K562 (cell line): ENCODE results near the gene NRCAM. TPM values are rescaled to one million over a fixed set of nuclear protein-coding genes. Genes with fewer than 3 reads are reported as not detected.

ENCODE experiments used
- ATAC-seq: fragments of 200-7000 bp; cut with Tn5 transposase; 3 replicates; pipeline ENCODE4 v1.9.1; 2020; ENCODE audit warnings: moderate library complexity
- BruUV-seq: library from RNA; stranded (reverse); fragments of 400-500 nt; replicated peaks from 2 replicates; lab custom pipeline; 2021; lab: Mats Ljungman, UMichigan
- CTCF ChIA-PET: fragments of 300-600 bp; formaldehyde crosslinking; extraction: SDS; loops from one replicate; lab custom pipeline; 2021; ENCODE audit warnings: low intra/inter-chr PET ratio; lab: Yijun Ruan, JAX
- POLR2A ChIA-PET: fragments of 300-600, 350-650 bp; sonication (Branson Sonifier 250); formaldehyde crosslinking; extraction: SDS; loops from one replicate; lab custom pipeline; 2021; ENCODE audit warnings: antibody characterized with exemption, inconsistent platforms; lab: Yijun Ruan, JAX
- DNase-seq, 4 experiments: peaks; one replicate each; pipeline versions ENCODE4 v3.0.0 to v3.0.0-alpha.2; 2011 to 2018; ENCODE audit warnings: low spot score in 3 of 4, mixed read lengths in 3 of 4; ENCODE audit errors: extremely low read depth in 1 of 4
- FAIRE-seq: peaks from 2 replicates; lab custom pipeline; 2011; peaks lifted over from hg19 to GRCh38; lab: Jason Lieb, UNC
- H2AFZ ChIP-seq: 2 replicates; pipeline ENCODE4 v1.6.0; 2011; ENCODE audit warnings: low read depth, low read length, control low read depth, inconsistent platforms
- H3K27ac ChIP-seq: fragments of 200-600 bp; 3 replicates; pipeline ENCODE4 v1.8.0; 2011; ENCODE audit warnings: low read depth, mild to moderate bottlenecking, control low read depth, inconsistent platforms, low read length, moderate library complexity, mixed read lengths; ENCODE audit errors: extremely low read depth
- H3K27me3 ChIP-seq, 2 experiments: fragments of 300-600 bp in 1 of 2; 2 replicates in 1 of 2; 3 replicates in 1 of 2; pipeline versions ENCODE4 v1.6.0 to v1.8.0; 2011; ENCODE audit warnings: inconsistent platforms in 2 of 2, low read length in 2 of 2, mild to moderate bottlenecking in 1 of 2, mixed read lengths in 1 of 2, moderate library complexity in 1 of 2; ENCODE audit not compliant: control insufficient read depth in 2 of 2, insufficient read depth in 2 of 2
- H3K36me3 ChIP-seq: fragments of 300-600 bp; 3 replicates; pipeline ENCODE4 v1.8.0; 2011; ENCODE audit warnings: mild to moderate bottlenecking, low read length, inconsistent platforms; ENCODE audit not compliant: control insufficient read depth, insufficient read depth
- H3K4me1 ChIP-seq, 2 experiments: fragments of 200-600 bp in 1 of 2; replicated peaks in 1 of 2; 2 replicates in 1 of 2; 3 replicates in 1 of 2; pipeline versions ENCODE4 v1.5.1 to v1.8.0; 2011; ENCODE audit warnings: inconsistent platforms in 2 of 2, low read length in 2 of 2, mild to moderate bottlenecking in 1 of 2, mixed read lengths in 1 of 2, moderate library complexity in 1 of 2; ENCODE audit not compliant: control insufficient read depth in 2 of 2, insufficient read depth in 2 of 2
- H3K4me2 ChIP-seq: 2 replicates; pipeline ENCODE4 v1.6.1; 2011; ENCODE audit warnings: low read length, control low read depth, inconsistent platforms, mixed read lengths; ENCODE audit not compliant: insufficient read depth
- H3K4me3 ChIP-seq: fragments of 200-600 bp; sonication (generic), shearing (Covaris generic); 2 replicates; pipeline ENCODE4 v1.5.1; 2016; ENCODE audit warnings: control low read depth, inconsistent platforms
- H3K79me2 ChIP-seq: fragments of 200-600 bp; 3 replicates; pipeline ENCODE4 v1.8.0; 2011; ENCODE audit warnings: low read length, inconsistent platforms; ENCODE audit not compliant: control insufficient read depth, insufficient read depth
- H3K9ac ChIP-seq, 2 experiments: 2 replicates each; pipeline versions ENCODE4 v1.6.0 to v1.6.1; 2011; ENCODE audit warnings: low read depth in 2 of 2, low read length in 2 of 2, control low read depth in 1 of 2, inconsistent platforms in 1 of 2, mild to moderate bottlenecking in 1 of 2, mixed read lengths in 1 of 2; ENCODE audit not compliant: insufficient read depth in 1 of 2
- H3K9me1 ChIP-seq: one replicate; pipeline ENCODE4 v1.6.0; 2011; ENCODE audit warnings: inconsistent platforms, mild to moderate bottlenecking, low read length, moderate library complexity; ENCODE audit not compliant: control insufficient read depth, insufficient read depth
- H3K9me3 ChIP-seq: replicated peaks from 2 replicates; pipeline ENCODE4 v1.5.1; 2011; ENCODE audit warnings: low read depth, low read length, inconsistent platforms; ENCODE audit not compliant: control insufficient read depth, insufficient read depth
- H4K20me1 ChIP-seq: replicated peaks from 2 replicates; pipeline ENCODE4 v1.6.1; 2011; ENCODE audit warnings: low read length, inconsistent platforms, mixed read lengths; ENCODE audit not compliant: control insufficient read depth, insufficient read depth
- BRD4 ChIP-seq: fragments of 200-600 bp; sonication (generic); IDR thresholded peaks from 2 replicates; pipeline ENCODE4 v1.6.1; 2017; ENCODE audit warnings: inconsistent platforms
- CBFA2T3 ChIP-seq: fragments of 450-650 bp; IDR thresholded peaks from 2 replicates; pipeline ENCODE4 v1.6.1; 2017
- CHD1 ChIP-seq: fragments of 200-600 bp; sonication (generic); IDR thresholded peaks from one replicate; pipeline ENCODE4 v1.6.1; 2012; ENCODE audit warnings: mild to moderate bottlenecking, moderate library complexity, low read length, inconsistent platforms
- DEAF1 ChIP-seq: fragments of 450-650 bp; formaldehyde crosslinking; IDR thresholded peaks from 2 replicates; pipeline ENCODE4 v1.4.0; 2020; ENCODE audit warnings: mild to moderate bottlenecking, moderate library complexity
- FOXJ2 ChIP-seq: fragments of 200-800 bp; sonication (Bioruptor generic); IDR thresholded peaks from 2 replicates; pipeline ENCODE4 v1.6.1; 2016; ENCODE audit warnings: missing genetic modification characterization, missing compliant biosample characterization
- HDAC1 ChIP-seq, 2 experiments: fragments of 450-650 bp; IDR thresholded peaks; 2 replicates each; pipeline ENCODE4 v1.6.1; 2016 to 2017; ENCODE audit warnings: inconsistent platforms in 1 of 2, mild to moderate bottlenecking in 1 of 2, moderate library complexity in 1 of 2
- HIVEP1 ChIP-seq: fragments of 250-450 bp; sonication (Bioruptor Pico); IDR thresholded peaks from 2 replicates; pipeline ENCODE4 v1.4.0; 2020; ENCODE audit warnings: mild to moderate bottlenecking
- SIRT6 ChIP-seq: IDR thresholded peaks from one replicate; pipeline ENCODE4 v1.6.1; 2012; ENCODE audit warnings: low read depth, mild to moderate bottlenecking, control low read depth, inconsistent platforms, low read length, moderate library complexity
- SLC30A9 ChIP-seq: fragments of 250-450 bp; sonication (Bioruptor Pico); IDR thresholded peaks from 2 replicates; pipeline ENCODE4 v1.8.0; 2022; ENCODE audit warnings: mild to moderate bottlenecking, moderate library complexity
- SMARCC2 ChIP-seq: fragments of 450-650 bp; IDR thresholded peaks from 2 replicates; pipeline ENCODE4 v1.6.1; 2017; ENCODE audit warnings: antibody characterized with exemption, moderate library complexity, mild to moderate bottlenecking, low read depth
- XRCC5 ChIP-seq: fragments of 200-400 bp; formaldehyde crosslinking; IDR thresholded peaks from 2 replicates; pipeline ENCODE4 v1.6.1; 2017; ENCODE audit warnings: low read depth, mild to moderate bottlenecking, low read length
- ZBED1 ChIP-seq: IDR thresholded peaks from 2 replicates; pipeline ENCODE4 v1.6.1; 2014
- WGBS: fragments of 100-300 bp; shearing (Covaris generic); methylation state at CpG from one replicate; pipeline ENCODE4 v1.1.6; 2016; ENCODE audit warnings: low coverage, mixed read lengths; ENCODE audit not compliant: insufficient coverage; ENCODE audit errors: missing lambda C conversion rate; 5-methylcytosine and 5-hydroxymethylcytosine counted together
- in situ Hi-C: fragments of 300-500 bp; cut with MboI; formaldehyde crosslinking; loops from 4 replicates; pipeline ENCODE4 v1.15.0; 2018; ENCODE audit warnings: inconsistent platforms, mixed read lengths
- intact Hi-C: fragments of 100-400 bp; cut with micrococcal nuclease; formaldehyde crosslinking; loops from 2 replicates; pipeline ENCODE4 v1.14.2; 2022
- polyA plus RNA-seq, 8 experiments: library from polyadenylated mRNA; depleted of rRNA in 4 of 8; stranded (reverse) in 5 of 8; unstranded in 3 of 8; fragments of >200 nt; fragmentation: Nextera tagmentation in 2 of 8; fragmentation: Illumina TruSeq in 1 of 8; extraction: Ambion mirVana in 2 of 8; extraction: Trizol in 1 of 8; gene quantifications; 2 replicates each; pipeline versions ENCODE4 v1.2.1 to v1.2.3, GENCODE V29; 2011 to 2014; ENCODE audit warnings: inconsistent platforms in 1 of 8, missing spikeins in 1 of 8
- total RNA-seq, 7 experiments: library from RNA; depleted of rRNA in 6 of 7; stranded (reverse); fragments of >200 nt in 6 of 7; fragmentation: Illumina TruSeq in 2 of 7; extraction: Trizol in 2 of 7; gene quantifications; 2 replicates each; pipeline versions ENCODE4 v1.2.1 to v1.2.3, GENCODE V29; 2011 to 2021; ENCODE audit warnings: low replicate concordance in 1 of 7
- TF ChIP-seq, protein P1 (sequence below): sonication (generic); formaldehyde crosslinking; IDR thresholded peaks from 2 replicates; pipeline ENCODE4 v1.8.1; 2023; ENCODE audit warnings: mild to moderate bottlenecking, missing genetic modification reagents

NRCAM gene
- total and polyA plus RNA-seq, 9 of the 15 experiments (the other 6 are each of a cell fraction or from before 2014, with no cell fraction given) = 0.03 to 0.54 (median 0.12) TPM; not detected in 1

DNA sequence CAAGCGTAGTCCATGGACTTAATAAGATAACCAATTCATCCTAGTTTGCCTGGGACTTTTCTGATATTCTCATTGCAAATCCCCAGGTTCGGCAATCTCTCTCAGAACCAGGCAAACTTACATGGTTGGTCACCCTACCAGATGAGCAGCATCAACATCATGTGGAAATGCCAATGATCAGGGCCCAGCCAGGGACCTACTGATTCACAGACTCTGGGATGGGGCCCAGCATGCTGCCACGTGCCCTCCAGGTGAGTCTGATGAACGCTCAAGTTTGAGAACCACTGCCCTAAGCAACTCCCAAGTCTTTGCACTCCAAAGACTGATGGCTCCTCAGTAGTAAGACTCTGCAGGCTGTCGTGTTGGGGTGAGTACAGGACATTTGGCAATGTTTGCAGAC, 328.8 kb downstream of the NRCAM start:
- no peak for ATAC-seq
- H3K9me1 ChIP-seq = no peaks in the 10 kb centered on the region
- no peak for FAIRE-seq
- H3K4me3 ChIP-seq = no peak overlapping the region
- 0 out of 2 replicates have a peak overlapping the region, but pooled peaks have one; percentile 3 for H2AFZ ChIP-seq
- POLR2A ChIA-PET = no interaction called here
- H3K9me3 ChIP-seq = no peaks in the 10 kb centered on the region
- CTCF ChIA-PET = no interaction called here
- H3K4me2 ChIP-seq = no peak overlapping the region
- TF ChIP-seq FOXJ2 (tag) (no peak), BRD4 (no peak), SIRT6 (no peak)
- WGBS = 24% methylated on average over 5 of the region's 5 CpGs
- H3K27me3 ChIP-seq = no peaks in the 10 kb centered on the region; a peak in 1 of 5 replicates
- H4K20me1 ChIP-seq = no peaks in the 10 kb centered on the region
- intact Hi-C loops (no loop called here), in situ Hi-C loops (loop anchor here (25.0 kb wide), 2 partner anchors 390 to 915 kb away; partner anchors contain the start of gene CBLL1)
- H3K27ac ChIP-seq = no peak overlapping the region
- DNase-seq = no peak
- no peak overlapping the region for H3K9ac ChIP-seq
- no peaks in the 10 kb centered on the region for H3K36me3 ChIP-seq
- H3K79me2 ChIP-seq = no peaks in the 10 kb centered on the region
- peaks cover 0 to 8% of the 10 kb centered on the region in 2 experiments; a peak in 3 of 5 replicates for H3K4me1 ChIP-seq
- BruUV-seq = no TSS peak

DNA sequence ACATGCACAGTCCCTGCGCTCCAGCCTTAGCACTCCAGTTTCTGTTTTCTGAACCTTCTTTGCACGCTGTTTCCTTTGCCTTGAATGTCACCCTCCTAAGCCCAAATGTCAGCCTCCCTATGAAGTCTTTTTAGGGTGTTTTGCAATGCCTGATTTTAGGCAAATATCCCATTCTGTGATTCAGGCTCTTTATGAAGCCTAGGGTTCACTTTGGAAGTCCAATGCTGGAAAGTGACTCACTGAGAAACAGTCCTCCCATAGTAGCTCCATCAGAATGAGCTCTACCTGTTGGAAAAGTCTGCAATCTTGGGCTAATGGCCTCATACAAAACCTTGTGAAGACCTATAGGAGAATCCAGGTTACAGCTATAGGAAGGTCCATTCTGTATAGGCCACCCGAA, 331.4 kb downstream of the NRCAM start:
- Histone ChIP-seq H3K27ac (no peak overlapping the region), H3K9ac (no peak overlapping the region), H3K79me2 (no peaks in the 10 kb centered on the region), H3K4me3 (no peak overlapping the region), H4K20me1 (no peaks in the 10 kb centered on the region), H3K4me1 (peaks cover 0 to 8% of the 10 kb centered on the region in 2 experiments; a peak in 3 of 5 replicates), H3K27me3 (no peaks in the 10 kb centered on the region; a peak in 1 of 5 replicates), H2AFZ (no peak overlapping the region), H3K36me3 (no peaks in the 10 kb centered on the region), H3K9me1 (no peaks in the 10 kb centered on the region), H3K9me3 (no peaks in the 10 kb centered on the region), H3K4me2 (no peak overlapping the region)
- ChIA-PET CTCF (no interaction called here), POLR2A (no interaction called here)
- DNase-seq (no peak), ATAC-seq (no peak; the same call in 2 of the 3 replicates), FAIRE-seq (no peak)
- in situ Hi-C loops (loop anchor here (25.0 kb wide), 2 partner anchors 388 to 913 kb away; partner anchors contain the start of gene CBLL1), intact Hi-C loops (no loop called here)
- no TSS peak for BruUV-seq
- WGBS = 31% methylated on average over 3 of the region's 3 CpGs
- TF ChIP-seq, protein P1, sequence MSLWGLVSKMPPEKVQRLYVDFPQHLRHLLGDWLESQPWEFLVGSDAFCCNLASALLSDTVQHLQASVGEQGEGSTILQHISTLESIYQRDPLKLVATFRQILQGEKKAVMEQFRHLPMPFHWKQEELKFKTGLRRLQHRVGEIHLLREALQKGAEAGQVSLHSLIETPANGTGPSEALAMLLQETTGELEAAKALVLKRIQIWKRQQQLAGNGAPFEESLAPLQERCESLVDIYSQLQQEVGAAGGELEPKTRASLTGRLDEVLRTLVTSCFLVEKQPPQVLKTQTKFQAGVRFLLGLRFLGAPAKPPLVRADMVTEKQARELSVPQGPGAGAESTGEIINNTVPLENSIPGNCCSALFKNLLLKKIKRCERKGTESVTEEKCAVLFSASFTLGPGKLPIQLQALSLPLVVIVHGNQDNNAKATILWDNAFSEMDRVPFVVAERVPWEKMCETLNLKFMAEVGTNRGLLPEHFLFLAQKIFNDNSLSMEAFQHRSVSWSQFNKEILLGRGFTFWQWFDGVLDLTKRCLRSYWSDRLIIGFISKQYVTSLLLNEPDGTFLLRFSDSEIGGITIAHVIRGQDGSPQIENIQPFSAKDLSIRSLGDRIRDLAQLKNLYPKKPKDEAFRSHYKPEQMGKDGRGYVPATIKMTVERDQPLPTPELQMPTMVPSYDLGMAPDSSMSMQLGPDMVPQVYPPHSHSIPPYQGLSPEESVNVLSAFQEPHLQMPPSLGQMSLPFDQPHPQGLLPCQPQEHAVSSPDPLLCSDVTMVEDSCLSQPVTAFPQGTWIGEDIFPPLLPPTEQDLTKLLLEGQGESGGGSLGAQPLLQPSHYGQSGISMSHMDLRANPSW (CRISPR knock-in tag) = no peak
- no peak for TF ChIP-seq SMARCC2
- TF ChIP-seq DEAF1 (CRISPR knock-in tag) = no peak
- TF ChIP-seq XRCC5 = no peak
- no peak for TF ChIP-seq HIVEP1
- TF ChIP-seq SLC30A9 = no peak
- no peak for TF ChIP-seq CHD1
- TF ChIP-seq ZBED1 = no peak
- no peak for TF ChIP-seq HDAC1 (IDR thresholded peaks at IDR 0.05)
- TF ChIP-seq CBFA2T3 = no peak
